ENCODE results near the gene SCGB1C1.
A peak's percentile ranks its signal among the peaks of the same experiment; 100 is the strongest.

The SCGB1C1 gene

GRCh38 chr11:203945-204586 lies 11.2 kb downstream of the SCGB1C1 start:
- DNase-seq: no peak
- in situ Hi-C loops (cut with HindIII; ENCODE audit: low pct_ligation_motif_present, low pct_unique_long_range_greater_than_20kb, low sequenced_read_pairs): no loop called here

- DNase-seq: no peak
- in situ Hi-C loops (cut with HindIII; ENCODE audit: low pct_ligation_motif_present, low pct_unique_long_range_greater_than_20kb, low sequenced_read_pairs): no loop called here
Measured at GRCh38 chr11:204587-205109, 11.8 kb downstream of the SCGB1C1 start.

GRCh38 chr11:205221-206001 lies 12.5 kb downstream of the SCGB1C1 start:
- in situ Hi-C loops (cut with HindIII; ENCODE audit: low pct_ligation_motif_present, low pct_unique_long_range_greater_than_20kb, low sequenced_read_pairs): no loop called here
- DNase-seq: no peak

- in situ Hi-C loops (cut with HindIII; ENCODE audit: low pct_ligation_motif_present, low pct_unique_long_range_greater_than_20kb, low sequenced_read_pairs): no loop called here
- DNase-seq: no peak
Measured at GRCh38 chr11:206002-206384, 13.1 kb downstream of the SCGB1C1 start.

GRCh38 chr11:206526-207207 lies 13.8 kb downstream of the SCGB1C1 start:
- in situ Hi-C loops (cut with HindIII; ENCODE audit: low pct_ligation_motif_present, low pct_unique_long_range_greater_than_20kb, low sequenced_read_pairs): no loop called here
- DNase-seq: no peak

- in situ Hi-C loops (cut with HindIII; ENCODE audit: low pct_ligation_motif_present, low pct_unique_long_range_greater_than_20kb, low sequenced_read_pairs): no loop called here
- DNase-seq: peak; percentile 95
Measured at GRCh38 chr11:207208-207862, 14.5 kb downstream of the SCGB1C1 start, which contains the start of the genes BET1L and RIC8A. Gene BET1L, minus strand, starts transcription at chr11:207399. Its CDS starts 78 bp downstream, at chr11:207321. Gene RIC8A, plus strand, starts transcription at chr11:207708. Its CDS starts 1,147 bp downstream, at chr11:208855.

- peak; percentile 43 for DNase-seq
Measured at GRCh38 chr11:207863-208180, 14.9 kb downstream of the SCGB1C1 start.

GRCh38 chr11:208181-208916 lies 15.5 kb downstream of the SCGB1C1 start:
- in situ Hi-C loops (cut with HindIII; ENCODE audit: low pct_ligation_motif_present, low pct_unique_long_range_greater_than_20kb, low sequenced_read_pairs): no loop called here
- peak; percentile 72 for DNase-seq

More at GRCh38 chr11:207863-208180, 14.9 kb downstream of the SCGB1C1 start:
- in situ Hi-C loops (cut with HindIII; ENCODE audit: low pct_ligation_motif_present, low pct_unique_long_range_greater_than_20kb, low sequenced_read_pairs): no loop called here

- DNase-seq: no peak
- in situ Hi-C loops (cut with HindIII; ENCODE audit: low pct_ligation_motif_present, low pct_unique_long_range_greater_than_20kb, low sequenced_read_pairs): no loop called here
Measured at GRCh38 chr11:208917-209260, 16.0 kb downstream of the SCGB1C1 start.

- in situ Hi-C loops (cut with HindIII; ENCODE audit: low pct_ligation_motif_present, low pct_unique_long_range_greater_than_20kb, low sequenced_read_pairs): no loop called here
- DNase-seq: peak; percentile 19
Measured at GRCh38 chr11:209275-210121, 16.6 kb downstream of the SCGB1C1 start.

- in situ Hi-C loops (cut with HindIII; ENCODE audit: low pct_ligation_motif_present, low pct_unique_long_range_greater_than_20kb, low sequenced_read_pairs): no loop called here
- peak; percentile 72 for DNase-seq
Measured at GRCh38 chr11:210122-210802, 17.4 kb downstream of the SCGB1C1 start.

- in situ Hi-C loops (cut with HindIII; ENCODE audit: low pct_ligation_motif_present, low pct_unique_long_range_greater_than_20kb, low sequenced_read_pairs): no loop called here
- DNase-seq: no peak
Measured at GRCh38 chr11:210803-211180, 17.9 kb downstream of the SCGB1C1 start.

- in situ Hi-C loops (cut with HindIII; ENCODE audit: low pct_ligation_motif_present, low pct_unique_long_range_greater_than_20kb, low sequenced_read_pairs): no loop called here
- DNase-seq: no peak
Measured at GRCh38 chr11:211295-211694, 18.4 kb downstream of the SCGB1C1 start.

GRCh38 chr11:211741-212140 lies 18.9 kb downstream of the SCGB1C1 start:
- no peak for DNase-seq
- in situ Hi-C loops (cut with HindIII; ENCODE audit: low pct_ligation_motif_present, low pct_unique_long_range_greater_than_20kb, low sequenced_read_pairs): no loop called here

GRCh38 chr11:212150-213100 lies 19.5 kb downstream of the SCGB1C1 start:
- in situ Hi-C loops (cut with HindIII; ENCODE audit: low pct_ligation_motif_present, low pct_unique_long_range_greater_than_20kb, low sequenced_read_pairs): no loop called here
- DNase-seq: no peak

- no peak for DNase-seq
- in situ Hi-C loops (cut with HindIII; ENCODE audit: low pct_ligation_motif_present, low pct_unique_long_range_greater_than_20kb, low sequenced_read_pairs): no loop called here
Measured at GRCh38 chr11:213111-213510, 20.2 kb downstream of the SCGB1C1 start.

All from ACHN (cell line).